HepG2 (cell line): ENCODE measurements around the gene PLEKHB2. TPM values are rescaled to one million over a fixed set of nuclear protein-coding genes. Genes with fewer than 3 reads are reported as not detected.

Experiments used
- CBFB ChIP-seq: sonication (generic); formaldehyde crosslinking; IDR thresholded peaks from 2 replicates; pipeline ENCODE4 v1.4.0; 2020; ENCODE audit warnings: missing genetic modification reagents
- CCDC6 ChIP-seq: sonication (generic); formaldehyde crosslinking; IDR thresholded peaks from 2 replicates; pipeline ENCODE4 v1.8.1; 2022; ENCODE audit warnings: mild to moderate bottlenecking, missing genetic modification reagents, moderate library complexity
- CEBPB ChIP-seq: IDR thresholded peaks from 2 replicates; pipeline ENCODE4 v1.6.1; 2011; ENCODE audit warnings: low read depth, low read length, improper control_type of control experiment, borderline replicate concordance
- ELF1 ChIP-seq: sonication (generic); formaldehyde crosslinking; IDR thresholded peaks from 2 replicates; pipeline ENCODE4 v1.4.0; 2020; ENCODE audit warnings: missing genetic modification reagents
- GATAD2A ChIP-seq: IDR thresholded peaks from 2 replicates; pipeline ENCODE4 v1.6.1; 2016
- MAZ ChIP-seq, 2 experiments: sonication (generic) in 1 of 2; formaldehyde crosslinking in 1 of 2; IDR thresholded peaks; 2 replicates each; pipeline versions ENCODE4 v1.5.0 to v1.6.1; 2012 to 2020; ENCODE audit warnings: low read depth in 2 of 2, mild to moderate bottlenecking in 2 of 2, borderline replicate concordance in 1 of 2, improper control_type of control experiment in 1 of 2, low read length in 1 of 2, missing genetic modification reagents in 1 of 2, moderate library complexity in 1 of 2
- MED13 ChIP-seq: sonication (generic); formaldehyde crosslinking; IDR thresholded peaks from 2 replicates; pipeline ENCODE4 v1.5.0; 2020; ENCODE audit warnings: missing genetic modification reagents
- RXRB ChIP-seq: IDR thresholded peaks from 2 replicates; pipeline ENCODE4 v1.6.1; 2016; ENCODE audit warnings: borderline replicate concordance, missing genetic modification reagents, missing compliant biosample characterization
- TEAD3 ChIP-seq: optimal IDR thresholded peaks from 2 replicates; pipeline ENCODE3; 2016; ENCODE audit warnings: borderline replicate concordance
- THAP8 ChIP-seq: sonication (generic); formaldehyde crosslinking; IDR thresholded peaks from 2 replicates; pipeline ENCODE4 v1.5.1; 2020; ENCODE audit warnings: missing genetic modification reagents, mild to moderate bottlenecking, borderline replicate concordance
- THYN1 ChIP-seq: sonication (generic); formaldehyde crosslinking; IDR thresholded peaks from 2 replicates; pipeline ENCODE4 v1.8.1; 2023; ENCODE audit warnings: low read depth, mild to moderate bottlenecking, moderate library complexity, missing genetic modification reagents, borderline replicate concordance
- YY1 ChIP-seq: IDR thresholded peaks from 2 replicates; pipeline ENCODE4 v1.6.1; 2011; ENCODE audit warnings: low read length, low read depth, moderate library complexity, mild to moderate bottlenecking; ENCODE audit not compliant: insufficient read depth, insufficient replicate concordance
- ZBTB1 ChIP-seq: sonication (generic); formaldehyde crosslinking; IDR thresholded peaks from 2 replicates; pipeline ENCODE4 v1.4.0; 2020; ENCODE audit warnings: missing genetic modification reagents, borderline replicate concordance
- ZFP36 ChIP-seq: fragments of 150-350 bp; IDR thresholded peaks from 2 replicates; pipeline ENCODE4 v1.6.1; 2018; ENCODE audit warnings: borderline replicate concordance, low read length, low read depth; ENCODE audit not compliant: partially characterized antibody
- ZNF101 ChIP-seq: sonication (generic); formaldehyde crosslinking; IDR thresholded peaks from 2 replicates; pipeline ENCODE4 v1.4.0; 2020; ENCODE audit warnings: mild to moderate bottlenecking, low read depth, missing genetic modification reagents, borderline replicate concordance
- ZNF143 ChIP-seq: sonication (generic); formaldehyde crosslinking; IDR thresholded peaks from 2 replicates; pipeline ENCODE4 v1.4.0; 2020; ENCODE audit warnings: missing genetic modification reagents
- ZNF225 ChIP-seq: sonication (generic); formaldehyde crosslinking; IDR thresholded peaks from 2 replicates; pipeline ENCODE4 v1.4.0; 2020; ENCODE audit warnings: mild to moderate bottlenecking, missing genetic modification reagents
- ZNF431 ChIP-seq: sonication (generic); formaldehyde crosslinking; IDR thresholded peaks from 2 replicates; pipeline ENCODE4 v1.9.0; 2022; ENCODE audit warnings: missing genetic modification reagents, low read depth, mild to moderate bottlenecking, borderline replicate concordance
- ZNF564 ChIP-seq: sonication (generic); formaldehyde crosslinking; IDR thresholded peaks from 2 replicates; pipeline ENCODE4 v1.8.1; 2023; ENCODE audit warnings: mild to moderate bottlenecking, missing genetic modification reagents
- polyA plus RNA-seq, 8 experiments: library from polyadenylated mRNA; depleted of rRNA in 3 of 8; stranded (reverse) in 7 of 8; unstranded in 1 of 8; fragments of >200 nt; fragmentation: Illumina TruSeq in 4 of 8; extraction: Trizol in 4 of 8; gene quantifications; 2 replicates each; pipeline versions ENCODE4 v1.2.1 to v1.2.3, GENCODE V29; 2011 to 2016; ENCODE audit warnings: low read depth in 4 of 8, missing spikeins in 1 of 8, mixed read lengths in 1 of 8; ENCODE audit not compliant: insufficient read depth in 1 of 8
- total RNA-seq, 5 experiments: library from RNA; depleted of rRNA; stranded (reverse); fragments of >200 nt; fragmentation: Illumina TruSeq; extraction: Trizol; gene quantifications; 2 replicates each; pipeline ENCODE4 v1.2.3, GENCODE V29; 2016; ENCODE audit warnings: low read depth in 1 of 5
- TF ChIP-seq, protein P1 (sequence below): sonication (generic); formaldehyde crosslinking; IDR thresholded peaks from 2 replicates; pipeline ENCODE4 v1.4.0; 2020; ENCODE audit warnings: missing genetic modification reagents, mild to moderate bottlenecking, borderline replicate concordance
- TF ChIP-seq, protein P2 (sequence below): sonication (generic); formaldehyde crosslinking; IDR thresholded peaks from 2 replicates; pipeline ENCODE4 v1.8.1; 2023; ENCODE audit warnings: mild to moderate bottlenecking, missing genetic modification reagents
- TF ChIP-seq, protein P3 (sequence below): sonication (generic); formaldehyde crosslinking; IDR thresholded peaks from 2 replicates; pipeline ENCODE4 v1.5.0; 2020; ENCODE audit warnings: mild to moderate bottlenecking, missing genetic modification reagents, borderline replicate concordance

PLEKHB2 gene
- total and polyA plus RNA-seq, 2 of the 13 experiments (the other 11 are each of a cell fraction or from before 2014, with no cell fraction given): 73.0 to 78.9 TPM

- TF ChIP-seq ZNF225 (CRISPR knock-in tag) (no peak), THYN1 (CRISPR knock-in tag) (no peak), ZNF143 (CRISPR knock-in tag) (no peak), ZBTB1 (CRISPR knock-in tag) (no peak), MAZ (IDR thresholded peaks at IDR 0.05; ENCODE audit: borderline replicate concordance, low read depth, low read length) (no peak; the same call in 1 of the 2 replicates), MAZ (CRISPR knock-in tag; IDR thresholded peaks at IDR 0.05; ENCODE audit: low read depth) (peak; percentile 62; the same call in 1 of the 2 replicates), CBFB (CRISPR knock-in tag) (no peak), CEBPB (no peak), RXRB (CRISPR knock-in tag) (peak; percentile 68; the same call in 1 of the 2 replicates), GATAD2A (CRISPR knock-in tag) (0 out of 2 replicates have a peak, but pooled peaks have one; percentile 21), ZNF101 (no peak), MED13 (CRISPR knock-in tag) (no peak), ZNF431 (no peak), TEAD3 (CRISPR knock-in tag) (peak; percentile 89), ZNF564 (CRISPR knock-in tag) (no peak), ELF1 (CRISPR knock-in tag) (peak; percentile 59), YY1 (no peak), THAP8 (CRISPR knock-in tag) (no peak), CCDC6 (CRISPR knock-in tag) (no peak), ZFP36 (no peak)
- TF ChIP-seq, protein P1, sequence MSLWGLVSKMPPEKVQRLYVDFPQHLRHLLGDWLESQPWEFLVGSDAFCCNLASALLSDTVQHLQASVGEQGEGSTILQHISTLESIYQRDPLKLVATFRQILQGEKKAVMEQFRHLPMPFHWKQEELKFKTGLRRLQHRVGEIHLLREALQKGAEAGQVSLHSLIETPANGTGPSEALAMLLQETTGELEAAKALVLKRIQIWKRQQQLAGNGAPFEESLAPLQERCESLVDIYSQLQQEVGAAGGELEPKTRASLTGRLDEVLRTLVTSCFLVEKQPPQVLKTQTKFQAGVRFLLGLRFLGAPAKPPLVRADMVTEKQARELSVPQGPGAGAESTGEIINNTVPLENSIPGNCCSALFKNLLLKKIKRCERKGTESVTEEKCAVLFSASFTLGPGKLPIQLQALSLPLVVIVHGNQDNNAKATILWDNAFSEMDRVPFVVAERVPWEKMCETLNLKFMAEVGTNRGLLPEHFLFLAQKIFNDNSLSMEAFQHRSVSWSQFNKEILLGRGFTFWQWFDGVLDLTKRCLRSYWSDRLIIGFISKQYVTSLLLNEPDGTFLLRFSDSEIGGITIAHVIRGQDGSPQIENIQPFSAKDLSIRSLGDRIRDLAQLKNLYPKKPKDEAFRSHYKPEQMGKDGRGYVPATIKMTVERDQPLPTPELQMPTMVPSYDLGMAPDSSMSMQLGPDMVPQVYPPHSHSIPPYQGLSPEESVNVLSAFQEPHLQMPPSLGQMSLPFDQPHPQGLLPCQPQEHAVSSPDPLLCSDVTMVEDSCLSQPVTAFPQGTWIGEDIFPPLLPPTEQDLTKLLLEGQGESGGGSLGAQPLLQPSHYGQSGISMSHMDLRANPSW (CRISPR knock-in tag): no peak
- TF ChIP-seq, protein P2, sequence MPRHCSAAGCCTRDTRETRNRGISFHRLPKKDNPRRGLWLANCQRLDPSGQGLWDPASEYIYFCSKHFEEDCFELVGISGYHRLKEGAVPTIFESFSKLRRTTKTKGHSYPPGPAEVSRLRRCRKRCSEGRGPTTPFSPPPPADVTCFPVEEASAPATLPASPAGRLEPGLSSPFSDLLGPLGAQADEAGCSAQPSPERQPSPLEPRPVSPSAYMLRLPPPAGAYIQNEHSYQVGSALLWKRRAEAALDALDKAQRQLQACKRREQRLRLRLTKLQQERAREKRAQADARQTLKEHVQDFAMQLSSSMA (CRISPR knock-in tag): no peak
- TF ChIP-seq, protein P3, sequence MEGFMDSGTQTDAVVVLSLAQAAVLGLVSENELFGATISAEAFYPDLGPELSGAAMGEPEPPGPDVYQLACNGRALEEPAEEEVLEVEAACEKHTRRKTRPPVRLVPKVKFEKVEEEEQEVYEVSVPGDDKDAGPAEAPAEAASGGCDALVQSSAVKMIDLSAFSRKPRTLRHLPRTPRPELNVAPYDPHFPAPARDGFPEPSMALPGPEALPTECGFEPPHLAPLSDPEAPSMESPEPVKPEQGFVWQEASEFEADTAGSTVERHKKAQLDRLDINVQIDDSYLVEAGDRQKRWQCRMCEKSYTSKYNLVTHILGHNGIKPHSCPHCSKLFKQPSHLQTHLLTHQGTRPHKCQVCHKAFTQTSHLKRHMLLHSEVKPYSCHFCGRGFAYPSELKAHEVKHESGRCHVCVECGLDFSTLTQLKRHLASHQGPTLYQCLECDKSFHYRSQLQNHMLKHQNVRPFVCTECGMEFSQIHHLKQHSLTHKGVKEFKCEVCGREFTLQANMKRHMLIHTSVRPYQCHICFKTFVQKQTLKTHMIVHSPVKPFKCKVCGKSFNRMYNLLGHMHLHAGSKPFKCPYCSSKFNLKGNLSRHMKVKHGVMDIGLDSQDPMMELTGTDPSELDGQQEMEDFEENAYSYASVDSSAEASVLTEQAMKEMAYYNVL: no peak
Observed at GRCh38 chr2:131154071-131154531, 49.0 kb downstream of the PLEKHB2 start (continued).
